ENCODE data around the gene EPOP. TPM values are rescaled to one million over a fixed set of nuclear protein-coding genes. Genes with fewer than 3 reads are reported as not detected.

EPOP gene
- total RNA-seq, 2 experiments from 2014 or later, result 11.8 to 27.2 TPM

GRCh38 chr17:38701504-38702165 lies 26.9 kb upstream of the EPOP start:
- BruUV-seq (replicated peaks), result TSS peak; percentile 43
- POLR2A ChIA-PET, result no interaction called here
- Histone ChIP-seq H3K4me3 (ENCODE audit: low read depth, low read length, poor library complexity, severe bottlenecking) (peak overlapping the region; percentile 81), H2AFZ (ENCODE audit: low read length) (peak overlapping the region; percentile 78; the same call in 1 of the 2 replicates), H3K27ac (ENCODE audit: low read depth, low read length, poor library complexity, severe bottlenecking) (peak overlapping the region; percentile 92), H3K9me2 (ENCODE audit: insufficient read depth, low read length) (no peaks in the 10 kb centered on the region), H3K79me2 (ENCODE audit: insufficient read depth, low read depth, low read length) (peaks cover 21% of the 10 kb centered on the region), H3K36me3 (ENCODE audit: insufficient read depth, low read length) (no peaks in the 10 kb centered on the region), H4K20me1 (ENCODE audit: insufficient read depth, low read length) (0 out of 2 replicates have a peak, but pooled peaks cover 4% of the 10 kb centered on the region), H3K4me2 (ENCODE audit: low read length) (peak overlapping the region; percentile 100), H3K9me3 (ENCODE audit: low read length) (no peaks in the 10 kb centered on the region), H3K4me1 (ENCODE audit: insufficient read depth, low read length, poor library complexity, severe bottlenecking) (peaks cover 35% of the 10 kb centered on the region)
- CTCF ChIA-PET (ENCODE audit: unreplicated experiment), result no interaction called here
- no peak for TF ChIP-seq EZH2phosphoT487 (IDR thresholded peaks at IDR 0.05; ENCODE audit: borderline replicate concordance, low read depth, low read length)
- TF ChIP-seq CTCF (conservative IDR thresholded peaks at IDR 0.05; ENCODE audit: low read length), result no peak
- DNase-seq (ENCODE audit: low spot score), result peak; percentile 69
- intact Hi-C loops (cut with micrococcal nuclease; ENCODE audit: unreplicated experiment), result loop anchor here (1.0 to 2.0 kb wide), 3 partner anchors 24 to 168 kb away; no protein-coding TSS in a partner anchor

- no peak overlapping the region for H3K4me2 ChIP-seq (ENCODE audit: low read length)
- H2AFZ ChIP-seq (ENCODE audit: low read length), result no peak overlapping the region
- intact Hi-C loops (cut with micrococcal nuclease; ENCODE audit: unreplicated experiment), result no loop called here
- BruUV-seq (replicated peaks), result no TSS peak
- no peaks in the 10 kb centered on the region for H4K20me1 ChIP-seq (ENCODE audit: insufficient read depth, low read length)
- H3K27ac ChIP-seq (ENCODE audit: low read depth, low read length, poor library complexity, severe bottlenecking), result no peak overlapping the region
- no peaks in the 10 kb centered on the region for H3K9me3 ChIP-seq (ENCODE audit: low read length)
- TF ChIP-seq EZH2phosphoT487 (IDR thresholded peaks at IDR 0.05; ENCODE audit: borderline replicate concordance, low read depth, low read length) (no peak), CTCF (conservative IDR thresholded peaks at IDR 0.05; ENCODE audit: low read length) (no peak)
- peaks cover 30% of the 10 kb centered on the region for H3K4me1 ChIP-seq (ENCODE audit: insufficient read depth, low read length, poor library complexity, severe bottlenecking)
- H3K79me2 ChIP-seq (ENCODE audit: insufficient read depth, low read depth, low read length), result peaks cover 10% of the 10 kb centered on the region; the same call in 1 of the 2 replicates
- DNase-seq (ENCODE audit: low spot score), result no peak
- H3K36me3 ChIP-seq (ENCODE audit: insufficient read depth, low read length), result no peaks in the 10 kb centered on the region
- H3K4me3 ChIP-seq (ENCODE audit: low read depth, low read length, poor library complexity, severe bottlenecking), result no peak overlapping the region
- H3K9me2 ChIP-seq (ENCODE audit: insufficient read depth, low read length), result no peaks in the 10 kb centered on the region
- ChIA-PET POLR2A (interaction anchor here (0.7 kb wide), 1 partner anchor 32 kb away, joined by 3 read pairs; no protein-coding TSS in a partner anchor), CTCF (ENCODE audit: unreplicated experiment) (no interaction called here)
Observed at GRCh38 chr17:38698760-38699159, 24.0 kb upstream of the EPOP start.

Measured in OCI-LY7 (cell line).